Gastrocnemius medialis (tissue), 4 donors: Measurements from ENCODE around the gene MADCAM1. TPM values are rescaled to one million over a fixed set of nuclear protein-coding genes. Genes with fewer than 3 reads are reported as not detected.

Experiments used
- ATAC-seq, 2 donors: fragments of 150-250 bp; one replicate each; pipeline ENCODE4 v1.9.1; 2016
- DNase-seq, 2 donors: peaks; one replicate each; pipeline ENCODE4 v3.0.0-alpha.2; 2019
- H3K27ac ChIP-seq, 4 donors: fragments of 200-600 bp; sonication (generic); 1 replicate in 1 of 4; 2 replicates in 3 of 4; pipeline ENCODE4 v1.5.1; 2016 to 2018; ENCODE audit warnings: mild to moderate bottlenecking in 2 of 4, moderate library complexity in 1 of 4
- H3K27me3 ChIP-seq, 3 donors: fragments of 200-600 bp; sonication (generic) in 2 of 3; 1 replicate in 1 of 3; 2 replicates in 2 of 3; pipeline versions ENCODE4 v1.5.1 to v1.6.0; 2016 to 2019; ENCODE audit warnings: mild to moderate bottlenecking in 1 of 3, moderate library complexity in 1 of 3
- H3K36me3 ChIP-seq, 2 donors: fragments of 200-600 bp; sonication (generic) in 1 of 2; one replicate each; pipeline ENCODE4 v1.5.1; 2017 to 2018
- H3K4me1 ChIP-seq, 2 donors: fragments of 200-600 bp; sonication (generic) in 1 of 2; one replicate each; pipeline ENCODE4 v1.5.1; 2016 to 2017; ENCODE audit warnings: mild to moderate bottlenecking in 2 of 2
- H3K4me3 ChIP-seq, 4 donors: fragments of 200-600 bp; sonication (generic) in 3 of 4; 1 replicate in 1 of 4; 2 replicates in 3 of 4; pipeline ENCODE4 v1.5.1; 2016 to 2019; ENCODE audit warnings: mild to moderate bottlenecking in 2 of 4
- H3K9me3 ChIP-seq, 3 donors: fragments of 200-600 bp; sonication (generic) in 2 of 3; 1 replicate in 1 of 3; 2 replicates in 2 of 3; pipeline ENCODE4 v1.5.1; 2016 to 2019
- POLR2A ChIP-seq, 2 donors: fragments of 450-650 bp; IDR thresholded peaks; one replicate each; pipeline ENCODE4 v1.6.1; 2017; ENCODE audit warnings: antibody characterized with exemption in 2 of 2, mild to moderate bottlenecking in 2 of 2, moderate library complexity in 2 of 2
- in situ Hi-C, 4 donors: fragments of 200-750 bp; cut with MboI; loops; one replicate each; pipeline versions ENCODE4 v1.15.0 to v1.8.0; 2017; ENCODE audit warnings: low sequenced_read_pairs in 4 of 4
- intact Hi-C: fragments of 100-400 bp; cut with DNase I; formaldehyde crosslinking; loops from one replicate; pipeline ENCODE4 v1.15.1; 2023; ENCODE audit warnings: low total_unique reads
- total RNA-seq, 4 donors: library from RNA; depleted of rRNA; stranded (reverse); fragments of >200 nt; gene quantifications; one replicate each; pipeline versions ENCODE4 v1.1.0 to v1.2.3, GENCODE V29; 2016
- TF ChIP-seq, protein P1 (sequence below), 5 experiments: fragments of 450-650 bp in 3 of 5; fragments of 200-600 bp in 2 of 5; sonication (generic) in 2 of 5; IDR thresholded peaks in 4 of 5; conservative IDR thresholded peaks in 1 of 5; 1 replicate in 4 of 5; 2 replicates in 1 of 5; pipeline ENCODE4 v1.5.1; 2016 to 2019; ENCODE audit warnings: antibody characterized with exemption in 5 of 5, mild to moderate bottlenecking in 3 of 5, moderate library complexity in 3 of 5

Gene MADCAM1
- total RNA-seq, 4 donors from 2014 or later = 0.18 TPM; not detected in 3

GRCh38 chr19:456547-457110, 39.7 kb upstream of the MADCAM1 start:
- intact Hi-C loops = no loop called here
- Histone ChIP-seq H3K4me1 (peaks cover 0 to 7% of the 10 kb centered on the region in 2 donors), H3K9me3 (no peaks in the 10 kb centered on the region), H3K4me3 (no peak overlapping the region), H3K36me3 (no peaks in the 10 kb centered on the region), H3K27ac (no peak overlapping the region), H3K27me3 (peaks cover 5 to 17% (median 6%) of the 10 kb centered on the region in 3 donors)
- DNase-seq (no peak), ATAC-seq (no peak)
- in situ Hi-C loops = no loop called here
- TF ChIP-seq, protein P1, sequence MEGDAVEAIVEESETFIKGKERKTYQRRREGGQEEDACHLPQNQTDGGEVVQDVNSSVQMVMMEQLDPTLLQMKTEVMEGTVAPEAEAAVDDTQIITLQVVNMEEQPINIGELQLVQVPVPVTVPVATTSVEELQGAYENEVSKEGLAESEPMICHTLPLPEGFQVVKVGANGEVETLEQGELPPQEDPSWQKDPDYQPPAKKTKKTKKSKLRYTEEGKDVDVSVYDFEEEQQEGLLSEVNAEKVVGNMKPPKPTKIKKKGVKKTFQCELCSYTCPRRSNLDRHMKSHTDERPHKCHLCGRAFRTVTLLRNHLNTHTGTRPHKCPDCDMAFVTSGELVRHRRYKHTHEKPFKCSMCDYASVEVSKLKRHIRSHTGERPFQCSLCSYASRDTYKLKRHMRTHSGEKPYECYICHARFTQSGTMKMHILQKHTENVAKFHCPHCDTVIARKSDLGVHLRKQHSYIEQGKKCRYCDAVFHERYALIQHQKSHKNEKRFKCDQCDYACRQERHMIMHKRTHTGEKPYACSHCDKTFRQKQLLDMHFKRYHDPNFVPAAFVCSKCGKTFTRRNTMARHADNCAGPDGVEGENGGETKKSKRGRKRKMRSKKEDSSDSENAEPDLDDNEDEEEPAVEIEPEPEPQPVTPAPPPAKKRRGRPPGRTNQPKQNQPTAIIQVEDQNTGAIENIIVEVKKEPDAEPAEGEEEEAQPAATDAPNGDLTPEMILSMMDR (IDR thresholded peaks at IDR 0.05 in 4 of 5, conservative IDR thresholded peaks at IDR 0.05 in 1 of 5) = no peak

GRCh38 chr19:457636-458035, 38.6 kb upstream of the MADCAM1 start:
- Histone ChIP-seq H3K4me3 (no peak overlapping the region), H3K9me3 (no peaks in the 10 kb centered on the region), H3K27ac (no peak overlapping the region), H3K4me1 (peaks cover 0 to 8% of the 10 kb centered on the region in 2 donors), H3K36me3 (no peaks in the 10 kb centered on the region), H3K27me3 (peaks cover 10 to 20% (median 15%) of the 10 kb centered on the region in 3 donors)
- in situ Hi-C loops (no loop called here), intact Hi-C loops (no loop called here)
- ATAC-seq (no peak), DNase-seq (no peak)
- TF ChIP-seq POLR2A (IDR thresholded peaks at IDR 0.05) = no peak
- TF ChIP-seq, protein P1 (IDR thresholded peaks at IDR 0.05 in 4 of 5, conservative IDR thresholded peaks at IDR 0.05 in 1 of 5) = no peak

GRCh38 chr19:458091-459042, 37.9 kb upstream of the MADCAM1 start:
- H3K4me1 ChIP-seq = peaks cover 0 to 8% of the 10 kb centered on the region in 2 donors
- H3K4me3 ChIP-seq = no peak overlapping the region
- H3K27ac ChIP-seq = no peak overlapping the region
- H3K36me3 ChIP-seq = no peaks in the 10 kb centered on the region
- in situ Hi-C loops (no loop called here), intact Hi-C loops (no loop called here)
- H3K9me3 ChIP-seq = no peaks in the 10 kb centered on the region
- H3K27me3 ChIP-seq = peaks cover 12 to 20% (median 15%) of the 10 kb centered on the region in 3 donors
- DNase-seq (no peak), ATAC-seq (no peak)
- TF ChIP-seq, protein P1 (IDR thresholded peaks at IDR 0.05 in 4 of 5, conservative IDR thresholded peaks at IDR 0.05 in 1 of 5) = no peak
- no peak for TF ChIP-seq POLR2A (IDR thresholded peaks at IDR 0.05)

- Histone ChIP-seq H3K27ac (peak overlapping the region; percentile 63 to 84 (median 74)), H3K9me3 (no peaks in the 10 kb centered on the region), H3K4me3 (peak overlapping the region; percentile 59 to 76 (median 62)), H3K4me1 (peaks cover 0 to 8% of the 10 kb centered on the region in 2 donors), H3K27me3 (peaks cover 12 to 20% (median 15%) of the 10 kb centered on the region in 3 donors), H3K36me3 (no peaks in the 10 kb centered on the region)
- peak; percentile 52 to 53 for TF ChIP-seq POLR2A (IDR thresholded peaks at IDR 0.05)
- TF ChIP-seq, protein P1 (IDR thresholded peaks at IDR 0.05 in 4 of 5, conservative IDR thresholded peaks at IDR 0.05 in 1 of 5) = no peak
- ATAC-seq (peak; percentile 60 to 68), DNase-seq (peak in 1 of 2 donors; percentile 25)
- in situ Hi-C loops = no loop called here
- intact Hi-C loops = loop anchor here (2.0 kb wide), 1 partner anchor 47 kb away; the partner anchor contains the start of gene TPGS1
Observed at GRCh38 chr19:459724-460511, 36.4 kb upstream of the MADCAM1 start.
